SK-N-SH treated with all-trans-retinoic acid at 6 μM for 48 hours (cell line): ENCODE measurements around the gene CSRNP2.

Experiments used
- ATAC-seq: fragments of 200-7000 bp; cut with Tn5 transposase; 3 replicates; pipeline ENCODE4 v1.9.1; 2020; ENCODE audit warnings: mild to moderate bottlenecking, moderate library complexity
- ARNTL ChIP-seq: fragments of 450-650 bp; formaldehyde crosslinking; IDR thresholded peaks from 2 replicates; pipeline ENCODE4 v1.5.0; 2020; ENCODE audit warnings: low read depth, mild to moderate bottlenecking, moderate library complexity, borderline replicate concordance
- CSDC2 ChIP-seq: fragments of 250-450 bp; sonication (Bioruptor Pico); IDR thresholded peaks from 2 replicates; pipeline ENCODE4 v1.5.0; 2020; ENCODE audit warnings: mild to moderate bottlenecking, moderate library complexity
- ESRRG ChIP-seq: fragments of 250-450 bp; sonication (Bioruptor Pico); IDR thresholded peaks from 2 replicates; pipeline ENCODE4 v1.6.1; 2021; ENCODE audit warnings: mild to moderate bottlenecking
- GLIS3 ChIP-seq: fragments of 250-450 bp; sonication (Bioruptor Pico); IDR thresholded peaks from 2 replicates; pipeline ENCODE4 v1.5.0; 2020; ENCODE audit warnings: mild to moderate bottlenecking, moderate library complexity
- ISL1 ChIP-seq: fragments of 250-450 bp; sonication (Bioruptor Pico); IDR thresholded peaks from 2 replicates; pipeline ENCODE4 v2.1.2; 2022; ENCODE audit warnings: mild to moderate bottlenecking, moderate library complexity
- OSR1 ChIP-seq: fragments of 250-450 bp; sonication (Bioruptor Pico); IDR thresholded peaks from 2 replicates; pipeline ENCODE4 v1.8.0; 2022; ENCODE audit warnings: moderate library complexity, mild to moderate bottlenecking, inconsistent platforms
- RARB ChIP-seq: fragments of 250-450 bp; sonication (Bioruptor Pico); IDR thresholded peaks from 2 replicates; pipeline ENCODE4 v1.8.0; 2021; ENCODE audit warnings: mild to moderate bottlenecking, moderate library complexity
- SNAI2 ChIP-seq: fragments of 250-450 bp; sonication (Bioruptor Pico); IDR thresholded peaks from 2 replicates; pipeline ENCODE4 v1.5.0; 2020; ENCODE audit warnings: mild to moderate bottlenecking, moderate library complexity
- TCF4 ChIP-seq: fragments of 250-450 bp; sonication (Bioruptor Pico); IDR thresholded peaks from 2 replicates; pipeline ENCODE4 v1.8.0; 2021; ENCODE audit warnings: mild to moderate bottlenecking, moderate library complexity, borderline replicate concordance
- TOX ChIP-seq: fragments of 250-450 bp; sonication (Bioruptor Pico); IDR thresholded peaks from 2 replicates; pipeline ENCODE4 v1.8.0; 2021; ENCODE audit warnings: mild to moderate bottlenecking, moderate library complexity, borderline replicate concordance
- ZC3H10 ChIP-seq: fragments of 250-450 bp; sonication (Bioruptor Pico); IDR thresholded peaks from 2 replicates; pipeline ENCODE4 v1.5.1; 2021; ENCODE audit warnings: mild to moderate bottlenecking, moderate library complexity
- ZFP3 ChIP-seq: fragments of 250-450 bp; sonication (Bioruptor Pico); IDR thresholded peaks from 2 replicates; pipeline ENCODE4 v1.5.0; 2020; ENCODE audit warnings: mild to moderate bottlenecking, moderate library complexity
- ZFP30 ChIP-seq: fragments of 450-650 bp; formaldehyde crosslinking; IDR thresholded peaks from 2 replicates; pipeline ENCODE4 v1.5.0; 2022; ENCODE audit warnings: mild to moderate bottlenecking, moderate library complexity
- ZNF70 ChIP-seq: fragments of 450-650 bp; formaldehyde crosslinking; IDR thresholded peaks from 2 replicates; pipeline ENCODE4 v1.5.0; 2020; ENCODE audit warnings: mild to moderate bottlenecking, moderate library complexity
- ZNF8 ChIP-seq: fragments of 450-650 bp; formaldehyde crosslinking; IDR thresholded peaks from 2 replicates; pipeline ENCODE4 v1.5.0; 2020; ENCODE audit warnings: mild to moderate bottlenecking, moderate library complexity
- TF ChIP-seq, protein P1 (sequence below): fragments of 250-450 bp; sonication (Bioruptor Pico); IDR thresholded peaks from 2 replicates; pipeline ENCODE4 v1.8.0; 2020; ENCODE audit warnings: mild to moderate bottlenecking, moderate library complexity, borderline replicate concordance
- TF ChIP-seq, protein P2 (sequence below): fragments of 250-450 bp; sonication (Bioruptor Pico); IDR thresholded peaks from 2 replicates; pipeline ENCODE4 v1.8.0; 2021; ENCODE audit warnings: low read depth, mild to moderate bottlenecking, moderate library complexity, borderline replicate concordance
- TF ChIP-seq, protein P3 (sequence below): fragments of 250-450 bp; sonication (Bioruptor Pico); IDR thresholded peaks from 2 replicates; pipeline ENCODE4 v1.5.0; 2020; ENCODE audit warnings: mild to moderate bottlenecking, moderate library complexity

CSRNP2 gene

DNA sequence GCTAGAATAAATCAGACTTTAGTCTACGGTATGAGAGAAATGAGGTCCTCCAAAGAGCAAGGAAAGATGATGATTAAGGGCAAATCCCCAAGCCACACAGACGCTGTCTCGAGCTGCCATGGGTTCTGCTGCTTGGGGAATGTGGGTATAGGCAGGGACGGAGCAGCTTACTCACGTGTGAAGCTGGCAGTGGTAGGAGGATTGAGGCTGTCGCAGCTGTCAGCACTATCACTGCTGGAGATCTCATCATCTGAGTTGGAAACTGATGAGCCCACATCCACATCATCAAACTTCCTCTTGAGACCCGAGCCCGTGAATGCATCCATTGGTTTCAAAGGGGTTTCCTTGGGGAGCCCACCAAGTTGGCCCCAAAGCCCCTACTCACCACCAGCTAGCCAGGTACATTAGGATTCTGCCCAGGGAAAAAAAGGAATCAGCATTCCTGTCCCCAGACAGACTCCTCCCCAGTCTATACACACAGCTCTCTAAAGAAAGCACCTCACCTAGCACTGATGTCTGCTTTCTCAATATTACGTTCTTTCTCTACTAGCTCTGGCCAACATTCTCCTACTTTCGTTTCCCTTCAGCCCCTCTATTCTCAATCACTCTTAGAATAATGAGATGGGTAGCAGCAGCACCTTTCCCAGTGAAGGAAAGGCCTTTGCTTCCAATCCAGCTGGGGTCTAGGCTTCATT lies 7.0 kb downstream of the CSRNP2 start:
- TF ChIP-seq, protein P1, sequence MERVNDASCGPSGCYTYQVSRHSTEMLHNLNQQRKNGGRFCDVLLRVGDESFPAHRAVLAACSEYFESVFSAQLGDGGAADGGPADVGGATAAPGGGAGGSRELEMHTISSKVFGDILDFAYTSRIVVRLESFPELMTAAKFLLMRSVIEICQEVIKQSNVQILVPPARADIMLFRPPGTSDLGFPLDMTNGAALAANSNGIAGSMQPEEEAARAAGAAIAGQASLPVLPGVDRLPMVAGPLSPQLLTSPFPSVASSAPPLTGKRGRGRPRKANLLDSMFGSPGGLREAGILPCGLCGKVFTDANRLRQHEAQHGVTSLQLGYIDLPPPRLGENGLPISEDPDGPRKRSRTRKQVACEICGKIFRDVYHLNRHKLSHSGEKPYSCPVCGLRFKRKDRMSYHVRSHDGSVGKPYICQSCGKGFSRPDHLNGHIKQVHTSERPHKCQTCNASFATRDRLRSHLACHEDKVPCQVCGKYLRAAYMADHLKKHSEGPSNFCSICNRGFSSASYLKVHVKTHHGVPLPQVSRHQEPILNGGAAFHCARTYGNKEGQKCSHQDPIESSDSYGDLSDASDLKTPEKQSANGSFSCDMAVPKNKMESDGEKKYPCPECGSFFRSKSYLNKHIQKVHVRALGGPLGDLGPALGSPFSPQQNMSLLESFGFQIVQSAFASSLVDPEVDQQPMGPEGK: no peak
- TF ChIP-seq GLIS3 (CRISPR knock-in tag): no peak
- no peak for TF ChIP-seq ZFP3 (CRISPR knock-in tag)
- TF ChIP-seq ZNF70 (CRISPR knock-in tag): no peak
- TF ChIP-seq RARB: no peak
- TF ChIP-seq, protein P2, sequence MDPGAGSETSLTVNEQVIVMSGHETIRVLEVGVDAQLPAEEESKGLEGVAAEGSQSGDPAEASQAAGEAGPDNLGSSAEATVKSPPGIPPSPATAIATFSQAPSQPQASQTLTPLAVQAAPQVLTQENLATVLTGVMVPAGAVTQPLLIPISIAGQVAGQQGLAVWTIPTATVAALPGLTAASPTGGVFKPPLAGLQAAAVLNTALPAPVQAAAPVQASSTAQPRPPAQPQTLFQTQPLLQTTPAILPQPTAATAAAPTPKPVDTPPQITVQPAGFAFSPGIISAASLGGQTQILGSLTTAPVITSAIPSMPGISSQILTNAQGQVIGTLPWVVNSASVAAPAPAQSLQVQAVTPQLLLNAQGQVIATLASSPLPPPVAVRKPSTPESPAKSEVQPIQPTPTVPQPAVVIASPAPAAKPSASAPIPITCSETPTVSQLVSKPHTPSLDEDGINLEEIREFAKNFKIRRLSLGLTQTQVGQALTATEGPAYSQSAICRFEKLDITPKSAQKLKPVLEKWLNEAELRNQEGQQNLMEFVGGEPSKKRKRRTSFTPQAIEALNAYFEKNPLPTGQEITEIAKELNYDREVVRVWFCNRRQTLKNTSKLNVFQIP (CRISPR knock-in tag): no peak
- TF ChIP-seq OSR1: no peak
- no peak for TF ChIP-seq SNAI2 (CRISPR knock-in tag)
- TF ChIP-seq CSDC2 (CRISPR knock-in tag): no peak
- no peak for TF ChIP-seq TOX (CRISPR knock-in tag)
- ATAC-seq: no peak

DNA sequence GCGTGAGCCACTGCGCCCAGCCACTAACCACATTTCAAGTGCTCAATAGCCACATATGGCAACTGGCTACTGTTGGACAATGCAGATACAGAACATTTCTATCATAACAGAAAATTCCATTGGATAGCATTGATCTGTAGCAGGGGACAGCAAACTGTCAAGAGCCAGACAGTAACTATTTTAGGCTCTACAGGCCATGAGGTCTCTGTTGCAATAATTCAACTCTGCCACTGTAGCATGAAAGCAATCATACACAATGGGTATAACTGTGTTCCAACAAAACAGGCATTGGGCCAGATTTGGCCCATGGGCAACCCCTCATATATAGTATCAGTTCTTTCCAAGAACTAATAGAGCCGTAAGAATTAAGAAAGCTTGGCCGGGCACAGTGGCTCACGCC lies 8.0 kb downstream of the CSRNP2 start:
- no peak for ATAC-seq
- TF ChIP-seq GLIS3 (CRISPR knock-in tag) (no peak), ISL1 (CRISPR knock-in tag) (no peak), ZNF8 (CRISPR knock-in tag) (no peak), ESRRG (CRISPR knock-in tag) (no peak)
- TF ChIP-seq, protein P3, sequence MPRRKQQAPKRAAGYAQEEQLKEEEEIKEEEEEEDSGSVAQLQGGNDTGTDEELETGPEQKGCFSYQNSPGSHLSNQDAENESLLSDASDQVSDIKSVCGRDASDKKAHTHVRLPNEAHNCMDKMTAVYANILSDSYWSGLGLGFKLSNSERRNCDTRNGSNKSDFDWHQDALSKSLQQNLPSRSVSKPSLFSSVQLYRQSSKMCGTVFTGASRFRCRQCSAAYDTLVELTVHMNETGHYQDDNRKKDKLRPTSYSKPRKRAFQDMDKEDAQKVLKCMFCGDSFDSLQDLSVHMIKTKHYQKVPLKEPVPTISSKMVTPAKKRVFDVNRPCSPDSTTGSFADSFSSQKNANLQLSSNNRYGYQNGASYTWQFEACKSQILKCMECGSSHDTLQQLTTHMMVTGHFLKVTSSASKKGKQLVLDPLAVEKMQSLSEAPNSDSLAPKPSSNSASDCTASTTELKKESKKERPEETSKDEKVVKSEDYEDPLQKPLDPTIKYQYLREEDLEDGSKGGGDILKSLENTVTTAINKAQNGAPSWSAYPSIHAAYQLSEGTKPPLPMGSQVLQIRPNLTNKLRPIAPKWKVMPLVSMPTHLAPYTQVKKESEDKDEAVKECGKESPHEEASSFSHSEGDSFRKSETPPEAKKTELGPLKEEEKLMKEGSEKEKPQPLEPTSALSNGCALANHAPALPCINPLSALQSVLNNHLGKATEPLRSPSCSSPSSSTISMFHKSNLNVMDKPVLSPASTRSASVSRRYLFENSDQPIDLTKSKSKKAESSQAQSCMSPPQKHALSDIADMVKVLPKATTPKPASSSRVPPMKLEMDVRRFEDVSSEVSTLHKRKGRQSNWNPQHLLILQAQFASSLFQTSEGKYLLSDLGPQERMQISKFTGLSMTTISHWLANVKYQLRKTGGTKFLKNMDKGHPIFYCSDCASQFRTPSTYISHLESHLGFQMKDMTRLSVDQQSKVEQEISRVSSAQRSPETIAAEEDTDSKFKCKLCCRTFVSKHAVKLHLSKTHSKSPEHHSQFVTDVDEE (CRISPR knock-in tag): no peak

DNA sequence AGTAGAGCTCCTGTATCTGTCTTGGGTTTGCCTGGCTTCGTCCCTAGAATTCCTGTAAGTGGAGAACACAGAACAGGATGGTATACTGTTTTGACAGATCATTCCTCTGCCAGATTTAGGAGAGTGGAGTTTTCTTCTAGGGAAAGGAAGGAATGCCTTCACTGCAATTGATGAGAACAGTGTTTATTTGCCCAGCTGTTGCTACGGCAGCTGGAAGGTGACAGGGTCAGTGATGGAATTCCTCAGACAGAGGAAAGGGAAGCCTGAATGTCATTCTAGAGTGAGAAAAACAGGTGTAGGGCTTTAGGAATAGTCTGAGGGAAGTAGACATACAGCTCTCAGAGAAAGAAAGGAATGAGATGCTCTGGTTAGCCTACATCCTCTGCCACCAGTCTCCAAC lies 11.7 kb downstream of the CSRNP2 start:
- ATAC-seq: no peak
- no peak for TF ChIP-seq ARNTL (CRISPR knock-in tag)
- TF ChIP-seq TCF4 (CRISPR knock-in tag): no peak
- no peak for TF ChIP-seq OSR1
- no peak for TF ChIP-seq CSDC2 (CRISPR knock-in tag)
- TF ChIP-seq ZNF8 (CRISPR knock-in tag): no peak
- TF ChIP-seq ZFP30 (CRISPR knock-in tag): no peak
- no peak for TF ChIP-seq RARB

DNA sequence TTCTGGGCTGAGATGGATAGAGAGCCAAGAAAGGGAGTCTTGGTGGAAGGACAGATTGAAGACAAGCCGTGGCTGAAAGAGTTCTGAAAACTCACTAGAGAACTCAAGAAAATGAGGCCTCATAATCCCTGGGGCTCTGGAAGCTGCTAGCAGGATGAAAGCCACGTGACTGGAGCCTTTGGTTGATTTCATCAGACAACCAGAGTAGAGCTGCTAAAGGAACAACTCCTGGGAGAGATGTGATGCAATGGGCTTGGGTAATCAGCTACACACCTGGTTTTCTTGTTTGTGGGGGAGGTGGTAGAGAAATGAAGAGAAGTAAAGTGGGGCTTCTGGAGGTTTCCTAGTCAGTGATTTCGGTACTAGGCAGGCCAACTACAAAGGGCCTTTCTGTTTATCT lies 13.4 kb downstream of the CSRNP2 start:
- TF ChIP-seq, protein P3 (CRISPR knock-in tag): no peak
- no peak for ATAC-seq

DNA sequence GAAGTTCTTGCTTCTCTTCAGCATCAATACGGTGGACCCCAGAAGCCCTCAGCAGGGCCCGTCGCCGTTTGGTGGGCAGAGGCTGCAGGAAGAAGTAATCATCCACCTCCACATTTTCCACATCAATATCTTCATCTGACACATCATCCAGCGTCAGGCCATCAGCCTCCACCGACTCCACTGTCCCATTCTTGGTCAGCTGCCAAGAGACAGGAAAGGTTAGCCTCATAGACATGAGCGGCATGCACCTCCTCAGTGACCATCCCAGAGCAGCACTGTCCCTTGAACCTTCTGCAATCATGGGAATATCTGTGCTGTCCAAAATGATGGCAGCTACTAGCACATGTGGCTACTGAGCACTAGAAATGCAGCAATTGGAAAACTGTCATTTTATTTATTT lies 15.6 kb downstream of the CSRNP2 start:
- ATAC-seq: no peak
- TF ChIP-seq ISL1 (CRISPR knock-in tag): no peak
- TF ChIP-seq ZC3H10 (CRISPR knock-in tag): no peak
- TF ChIP-seq OSR1: no peak
- TF ChIP-seq, protein P1: no peak
- no peak for TF ChIP-seq TOX (CRISPR knock-in tag)
